ENCODE results near the gene ACAA1. TPM values are rescaled to one million over a fixed set of nuclear protein-coding genes. Genes with fewer than 3 reads are reported as not detected.

Gene ACAA1
- total and polyA plus RNA-seq, 12 donors = 76.4 to 136 (median 117) TPM

GRCh38 chr3:38100498-38100897 is 36.4 kb downstream of the ACAA1 start:
- Histone ChIP-seq H3K36me3 (no peaks in the 10 kb centered on the region), H3K27me3 (peaks cover 0 to 21% (median 0%) of the 10 kb centered on the region in 7 donors), H3K4me3 (no peak overlapping the region), H3K9me3 (peaks cover 0 to 10% (median 0%) of the 10 kb centered on the region in 11 donors), H3K4me1 (peaks cover 0 to 3% (median 0%) of the 10 kb centered on the region in 9 donors), H3K27ac (no peak overlapping the region)
- DNase-seq (no peak), ATAC-seq (no peak)
- WGBS, 2 donors = 81 to 84% methylated on average over 3 of the region's 3 CpGs
- intact Hi-C loops (cut with DNase I) = no loop called here
- TF ChIP-seq CTCF (IDR thresholded peaks at IDR 0.05) = no peak

GRCh38 chr3:38099518-38099917 is 37.4 kb downstream of the ACAA1 start:
- Histone ChIP-seq H3K27me3 (peaks cover 0 to 26% (median 0%) of the 10 kb centered on the region in 7 donors), H3K27ac (no peak overlapping the region), H3K36me3 (no peaks in the 10 kb centered on the region), H3K4me1 (peaks cover 0 to 3% (median 0%) of the 10 kb centered on the region in 9 donors), H3K4me3 (no peak overlapping the region), H3K9me3 (peaks cover 0 to 2% (median 0%) of the 10 kb centered on the region in 11 donors)
- WGBS, 2 donors = 19 to 26% methylated on average over 5 of the region's 5 CpGs
- TF ChIP-seq CTCF (IDR thresholded peaks at IDR 0.05) = no peak
- no peak for ATAC-seq
- no peak for DNase-seq
- intact Hi-C loops (cut with DNase I) = no loop called here

- intact Hi-C loops (cut with DNase I) = no loop called here
- 84 to 93% methylated on average over 9 of the region's 9 CpGs for WGBS, 2 donors
- DNase-seq (no peak), ATAC-seq (no peak)
- Histone ChIP-seq H3K27ac (no peak overlapping the region), H3K4me3 (no peak overlapping the region), H3K4me1 (peaks cover 0 to 3% (median 0%) of the 10 kb centered on the region in 9 donors), H3K27me3 (peaks cover 0 to 29% (median 0%) of the 10 kb centered on the region in 7 donors), H3K9me3 (no peaks in the 10 kb centered on the region), H3K36me3 (no peaks in the 10 kb centered on the region)
- TF ChIP-seq CTCF (IDR thresholded peaks at IDR 0.05) = no peak
Measured at GRCh38 chr3:38098376-38098723, 38.6 kb downstream of the ACAA1 start.

GRCh38 chr3:38097446-38098375 is 39.2 kb downstream of the ACAA1 start:
- peaks cover 0 to 29% (median 0%) of the 10 kb centered on the region in 7 donors for H3K27me3 ChIP-seq

More at GRCh38 chr3:38097446-38098375, 39.2 kb downstream of the ACAA1 start:
- WGBS, 2 donors = 74 to 77% methylated on average over 19 of the region's 19 CpGs
- DNase-seq = no peak
- Histone ChIP-seq H3K4me3 (no peak overlapping the region), H3K27ac (no peak overlapping the region), H3K9me3 (no peaks in the 10 kb centered on the region), H3K36me3 (no peaks in the 10 kb centered on the region), H3K4me1 (peaks cover 0 to 3% (median 0%) of the 10 kb centered on the region in 9 donors)
- no peak for TF ChIP-seq CTCF (IDR thresholded peaks at IDR 0.05)
- intact Hi-C loops (cut with DNase I) = no loop called here
- ATAC-seq = no peak
